GM10847 (cell line): ENCODE results near the gene DOK5.

Source experiments
- POLR2A ChIP-seq: IDR thresholded peaks from 2 replicates; pipeline ENCODE4 v1.6.1; 2011; ENCODE audit not compliant: insufficient read length; ENCODE audit errors: extremely low read depth

The DOK5 gene

DNA sequence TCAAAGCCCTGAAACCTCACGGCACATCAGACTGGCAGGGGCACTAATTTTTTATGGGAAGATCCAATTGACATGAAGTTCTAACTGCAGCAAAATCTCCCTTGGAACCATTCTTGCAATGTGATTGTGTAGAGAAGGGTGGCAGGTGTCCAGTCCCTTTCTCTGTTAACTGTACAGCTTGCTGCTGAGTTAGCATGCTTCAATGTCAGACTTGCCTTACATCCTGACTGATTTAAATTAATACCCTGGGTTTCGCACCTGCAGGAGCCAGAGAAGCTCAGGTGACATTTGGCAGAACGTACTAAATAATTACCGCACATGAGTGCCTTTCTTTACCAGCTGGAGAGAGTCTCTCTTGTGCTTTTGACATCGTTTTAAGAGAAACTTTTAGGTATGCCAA is 123.0 kb downstream of the DOK5 start:
- no peak for TF ChIP-seq POLR2A

DNA sequence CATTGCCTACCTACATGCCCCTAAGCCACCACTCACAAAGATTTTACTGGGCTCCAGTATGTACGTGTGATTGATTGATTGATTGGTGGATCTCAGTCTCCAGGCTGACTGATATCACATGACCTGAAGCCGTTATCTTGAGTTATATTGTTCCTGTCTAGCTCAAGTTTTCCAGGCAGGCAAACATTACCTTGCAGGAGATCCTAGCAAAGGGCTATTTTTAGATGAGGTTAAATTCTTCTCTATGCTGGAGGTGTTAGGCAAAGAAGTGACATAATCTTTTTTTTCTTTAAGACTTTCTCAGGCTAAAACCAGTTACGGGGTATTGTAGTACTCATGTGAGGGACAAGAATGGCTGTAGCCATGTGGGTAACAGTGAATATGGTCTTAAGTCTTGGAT is 125.2 kb downstream of the DOK5 start:
- TF ChIP-seq POLR2A, result no peak

DNA sequence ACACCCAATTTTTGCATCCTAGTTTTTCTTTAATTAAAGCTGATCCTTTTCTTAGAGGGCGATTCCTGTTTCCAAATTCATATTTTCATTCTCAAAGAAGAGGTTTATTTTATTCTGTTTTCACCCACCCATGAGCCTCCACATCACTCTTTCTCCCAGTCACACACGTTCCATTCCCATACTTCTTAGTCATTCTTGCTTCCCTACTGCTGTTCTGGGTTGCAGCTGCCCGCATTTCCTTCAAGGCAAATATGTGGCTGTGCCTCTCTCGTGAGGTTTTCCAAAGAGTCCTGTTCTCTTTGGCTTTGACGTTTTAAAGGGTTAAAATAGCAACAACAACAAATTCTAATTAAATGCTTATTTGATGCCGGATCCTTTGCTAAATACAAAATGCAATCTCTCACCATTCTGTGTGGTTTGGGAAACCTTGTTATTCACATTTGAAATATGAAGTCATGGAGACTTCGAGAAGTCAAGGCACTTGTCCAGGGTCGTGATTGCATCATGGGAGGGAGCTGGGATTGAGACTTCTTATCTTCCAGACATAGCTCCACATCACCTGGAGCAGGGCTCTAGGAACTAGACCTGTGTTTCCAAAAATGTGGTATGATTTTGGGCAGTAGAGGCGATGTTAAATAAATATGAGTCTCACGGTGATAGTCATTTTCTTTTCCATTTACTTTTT is 126.6 kb downstream of the DOK5 start:
- no peak for TF ChIP-seq POLR2A

DNA sequence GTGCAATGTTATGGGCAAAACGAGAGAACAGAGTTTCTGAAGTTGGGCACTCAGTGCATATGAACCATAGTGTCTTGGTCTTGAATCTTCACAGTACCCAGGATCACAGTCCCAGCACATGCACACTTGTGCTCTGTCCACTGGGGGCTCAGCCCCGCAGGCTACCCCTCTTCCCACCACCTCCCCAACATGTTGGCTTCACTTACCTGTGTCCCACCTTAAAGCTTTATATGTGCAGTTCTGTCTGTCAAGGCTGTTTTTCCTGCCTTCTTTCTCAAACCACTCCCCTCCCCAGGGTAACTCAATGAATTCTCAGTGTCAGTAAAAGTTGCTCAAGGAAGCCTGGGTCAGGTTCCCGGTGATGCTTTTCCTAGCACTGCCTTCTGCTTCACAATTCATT is 129.9 kb downstream of the DOK5 start:
- no peak for TF ChIP-seq POLR2A

DNA sequence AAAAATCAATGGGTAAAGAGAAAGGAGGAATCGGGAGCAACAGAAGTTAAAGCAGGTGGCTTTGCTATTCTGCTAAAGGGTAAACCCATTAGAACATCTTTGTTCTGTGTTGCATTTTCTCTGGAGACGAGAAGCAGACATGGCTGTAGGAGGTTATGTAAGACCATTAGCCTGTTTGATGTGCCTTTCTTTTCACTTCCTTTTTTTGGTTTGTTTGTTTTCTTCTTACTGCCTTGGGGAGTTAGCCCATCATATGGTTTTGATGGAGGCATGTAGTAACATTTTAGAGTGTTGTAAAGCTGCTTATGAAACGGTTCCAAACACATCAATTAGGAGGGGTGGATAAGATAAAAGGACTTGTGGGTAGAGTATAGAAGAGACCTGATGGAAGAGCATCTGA is 131.0 kb downstream of the DOK5 start:
- no peak for TF ChIP-seq POLR2A

DNA sequence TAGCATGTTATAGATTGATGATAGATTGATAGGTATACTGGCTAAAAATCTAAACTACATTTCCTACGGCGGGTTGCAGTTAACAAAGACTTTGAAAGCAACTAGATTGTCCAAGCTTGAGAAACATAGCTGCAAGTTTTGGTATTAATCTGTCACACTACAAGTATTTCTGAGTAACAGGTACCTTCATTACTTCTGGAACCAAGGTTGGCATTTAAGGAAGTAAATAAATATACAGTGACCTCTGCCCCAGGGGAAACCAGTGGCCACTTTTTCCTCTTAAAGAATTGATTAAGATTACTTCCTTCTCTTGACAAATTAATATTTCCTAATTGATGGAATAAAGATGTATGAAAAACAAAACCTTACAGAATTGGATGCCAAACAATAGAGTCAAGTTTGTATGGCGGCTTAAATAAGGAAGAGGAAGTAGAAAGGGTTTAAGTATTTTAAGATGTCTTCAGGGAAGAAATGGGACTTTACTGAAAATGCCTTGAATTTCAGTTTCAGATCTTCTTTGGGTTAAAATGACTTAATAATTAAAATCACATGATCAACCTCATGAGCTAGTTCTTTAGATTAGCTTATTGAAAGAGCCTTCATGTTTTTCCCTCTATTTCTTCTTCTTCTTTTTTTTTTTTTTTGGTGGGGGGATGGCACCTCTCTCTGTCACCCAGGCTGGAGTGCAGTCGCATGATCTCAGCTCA is 132.8 kb downstream of the DOK5 start:
- no peak for TF ChIP-seq POLR2A

DNA sequence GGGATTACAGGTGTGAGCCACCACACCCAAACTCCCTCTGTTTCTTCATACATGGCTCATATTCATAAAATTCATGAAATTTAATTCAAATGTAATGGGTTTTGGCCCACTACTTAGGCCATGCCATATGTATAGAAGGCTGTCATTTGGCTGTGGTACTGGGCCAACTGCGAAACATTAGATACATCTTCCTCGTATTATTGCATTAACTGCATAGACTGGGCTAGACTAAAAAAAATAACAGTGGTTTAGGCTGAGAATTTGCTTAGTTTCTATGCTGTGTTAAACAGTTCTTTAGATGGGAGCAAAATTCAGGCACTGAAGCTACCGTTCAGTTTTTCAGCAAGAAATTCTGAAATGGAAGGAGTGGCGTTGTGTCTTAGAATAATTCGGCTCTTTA is 133.6 kb downstream of the DOK5 start:
- TF ChIP-seq POLR2A, result no peak

DNA sequence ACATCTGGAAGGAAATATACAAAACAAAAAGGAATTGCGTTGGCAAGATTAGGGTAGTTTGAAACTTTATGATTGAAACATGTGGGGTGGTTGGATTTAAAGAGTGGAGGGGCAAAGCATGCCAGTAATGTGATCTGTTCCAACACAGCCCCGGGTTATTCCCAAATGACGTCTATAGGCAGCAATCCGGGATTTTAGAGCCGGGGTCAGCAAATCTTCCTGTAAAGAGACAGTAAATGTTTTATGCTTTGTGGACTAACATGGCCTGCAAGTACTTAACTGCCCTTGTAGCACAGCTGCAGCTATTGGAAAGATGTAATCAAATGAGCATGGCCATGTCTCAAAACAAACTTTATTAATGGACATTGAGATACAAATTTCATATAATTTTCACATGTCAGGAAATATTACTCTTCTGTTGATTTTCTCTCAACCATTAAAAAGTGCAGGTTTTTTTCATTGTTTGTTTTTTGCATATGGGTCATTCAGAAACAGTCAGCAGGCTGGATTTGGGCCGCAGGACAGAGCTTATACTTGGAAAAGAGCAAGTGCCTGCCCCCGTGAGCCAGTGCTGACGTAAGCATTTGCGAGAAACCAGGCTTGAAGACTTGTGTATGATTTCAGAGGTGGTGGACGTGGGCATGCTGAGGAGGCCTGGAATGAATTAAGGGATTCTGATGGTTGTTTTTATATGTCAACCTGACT is 136.5 kb downstream of the DOK5 start:
- TF ChIP-seq POLR2A, result no peak

DNA sequence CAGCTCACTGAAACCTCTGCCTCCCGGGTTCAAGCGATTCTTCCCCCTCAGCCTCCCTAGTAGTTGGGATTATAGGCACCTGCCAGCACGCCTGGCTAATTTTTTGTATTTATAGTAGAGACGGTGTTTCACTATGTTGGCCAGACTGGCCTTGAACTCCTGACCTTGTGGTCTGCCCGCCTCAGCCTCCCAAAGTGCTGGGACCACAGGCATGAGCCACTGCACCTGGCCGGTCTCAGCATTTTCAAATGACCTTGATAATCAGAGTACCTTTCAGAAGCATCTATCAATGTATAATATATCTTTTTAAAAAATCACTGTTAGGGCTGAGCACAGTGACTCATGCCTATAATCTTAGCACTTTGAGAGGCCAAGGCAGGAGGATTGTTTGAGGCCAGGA is 143.0 kb downstream of the DOK5 start:
- TF ChIP-seq POLR2A, result no peak

DNA sequence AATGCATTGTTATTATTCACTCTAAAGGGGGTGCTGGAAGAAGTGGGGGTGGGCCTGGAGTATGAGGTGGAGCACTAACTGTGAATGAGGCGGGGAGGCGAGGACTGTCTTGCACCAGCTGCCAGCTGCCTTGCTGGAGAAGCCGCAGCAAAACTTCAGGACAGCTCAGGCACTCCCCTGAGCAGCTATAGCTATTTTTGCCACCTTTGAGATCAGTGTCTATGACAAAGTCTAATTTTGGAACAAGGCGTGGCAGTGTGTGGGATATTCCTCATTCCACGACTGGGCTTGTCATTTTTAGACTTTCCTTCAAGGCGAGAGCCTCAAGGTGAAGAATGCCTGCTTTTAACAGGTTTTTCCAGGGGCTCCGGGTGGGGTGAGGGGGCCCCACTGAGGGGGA is 143.8 kb downstream of the DOK5 start:
- TF ChIP-seq POLR2A, result no peak

DNA sequence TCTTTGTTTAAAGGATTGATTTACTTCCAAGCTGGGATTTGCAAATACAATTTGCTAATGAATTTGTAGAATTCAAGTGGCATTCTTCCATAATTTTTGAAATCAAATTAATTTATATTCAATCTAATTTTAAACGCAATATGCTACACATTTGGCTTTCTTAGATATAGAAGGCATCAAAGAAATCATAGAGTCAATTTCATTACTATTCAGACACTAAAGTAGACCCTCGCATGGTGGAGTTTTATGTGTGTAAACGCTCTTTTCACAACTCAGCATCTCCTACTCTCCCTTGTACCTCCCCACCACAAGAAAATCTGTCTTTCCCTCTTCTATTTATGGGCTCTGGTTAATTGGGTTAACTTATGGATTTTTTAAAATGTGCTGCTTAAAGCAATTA is 144.3 kb downstream of the DOK5 start:
- TF ChIP-seq POLR2A, result no peak

DNA sequence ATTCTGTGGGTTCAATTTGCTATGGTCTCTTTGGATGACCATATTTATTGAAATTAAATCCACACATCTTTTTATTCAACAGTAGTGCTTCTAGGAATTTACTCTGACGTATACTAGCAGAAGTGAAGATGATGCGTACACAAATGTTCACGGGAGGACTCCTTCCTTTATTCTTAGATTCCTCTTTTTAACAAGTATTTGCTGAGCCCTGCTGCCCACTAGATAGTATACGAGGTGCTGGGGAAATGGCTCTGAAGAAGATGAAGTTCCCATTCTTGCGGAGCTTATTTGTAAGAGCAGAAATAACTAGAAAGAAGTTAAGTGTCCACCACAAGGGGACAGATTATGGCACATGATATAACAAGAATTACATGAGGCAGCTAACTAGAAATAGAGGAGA is 145.2 kb downstream of the DOK5 start:
- TF ChIP-seq POLR2A, result no peak

DNA sequence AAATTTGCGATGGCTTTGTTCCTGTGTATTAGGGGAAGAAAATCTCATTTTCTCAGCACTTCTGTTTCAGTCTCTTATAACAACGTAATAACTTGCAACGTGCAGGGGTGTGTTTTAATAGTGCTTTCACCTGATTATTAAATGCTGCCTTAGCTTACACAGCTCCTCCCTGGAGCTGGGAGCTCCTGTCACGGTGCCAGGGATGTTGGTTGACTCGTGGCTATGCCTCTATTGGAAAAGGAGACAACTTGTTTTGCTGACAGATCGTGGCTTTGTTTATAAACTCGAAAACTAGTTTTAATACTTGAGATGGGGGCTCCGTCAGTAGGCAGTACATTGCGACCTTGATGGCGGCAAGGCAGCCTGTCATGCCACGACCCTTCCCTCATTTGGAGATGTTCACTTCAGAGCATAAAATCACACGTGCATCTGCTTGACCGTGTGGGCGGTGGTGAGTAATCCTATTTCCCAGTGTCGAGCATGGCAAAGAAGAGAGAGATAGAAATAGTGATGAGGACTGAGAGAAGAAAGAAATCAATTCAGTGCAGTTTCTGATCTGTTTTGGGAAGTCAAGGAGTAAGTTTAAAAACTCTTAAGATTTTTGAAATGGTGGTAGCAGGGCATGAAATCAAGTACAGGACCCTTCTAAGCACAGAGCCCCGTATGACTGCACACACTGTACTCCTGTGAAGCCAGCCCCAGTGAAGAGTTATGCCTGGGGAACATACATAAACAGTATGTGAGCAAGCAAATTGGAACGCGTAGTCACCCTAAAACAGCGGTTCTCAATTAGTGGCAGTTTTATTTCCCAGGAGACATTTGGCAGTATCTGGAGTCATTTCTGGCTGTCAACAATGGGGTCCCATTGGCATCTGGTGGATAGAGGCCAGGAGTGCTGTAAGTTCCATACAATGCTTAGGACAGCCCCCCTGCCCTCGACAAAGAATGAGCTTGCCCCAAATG is 147.2 kb downstream of the DOK5 start:
- TF ChIP-seq POLR2A, result no peak

DNA sequence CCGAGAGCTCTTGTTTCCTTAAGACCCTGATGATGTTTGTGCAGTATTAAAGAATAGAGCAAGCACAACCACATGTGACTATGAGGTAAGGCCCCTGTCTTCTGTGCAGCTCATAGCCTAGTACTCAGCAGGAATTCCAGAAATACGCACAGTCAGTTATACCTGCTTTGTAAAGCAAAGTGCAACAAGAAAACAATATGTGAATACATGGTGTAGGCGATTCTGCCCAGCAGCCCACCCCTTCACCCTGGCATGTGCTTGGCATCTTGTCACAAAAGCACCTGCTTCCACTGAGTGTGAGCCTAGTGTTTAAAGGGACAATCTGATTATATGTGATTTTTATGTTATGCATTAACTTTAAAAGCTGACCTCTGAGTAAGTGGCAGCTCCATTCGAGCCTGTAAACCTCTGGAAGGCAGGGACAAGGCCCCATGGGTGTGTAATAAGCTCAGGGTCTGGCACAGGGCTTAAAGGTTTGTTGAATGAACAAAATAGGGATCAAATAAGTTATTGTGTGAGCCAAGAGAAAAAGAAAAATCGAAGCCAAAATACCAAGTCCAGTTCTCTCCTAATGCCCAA is 148.7 kb downstream of the DOK5 start:
- no peak for TF ChIP-seq POLR2A
